K562 (cell line): ENCODE measurements around the gene CDAN1. TPM values are rescaled to one million over a fixed set of nuclear protein-coding genes. Genes with fewer than 3 reads are reported as not detected.

ENCODE experiments used
- ATAC-seq: fragments of 200-7000 bp; cut with Tn5 transposase; 3 replicates; pipeline ENCODE4 v1.9.1; 2020; ENCODE audit warnings: moderate library complexity
- BruUV-seq: library from RNA; stranded (reverse); fragments of 400-500 nt; replicated peaks from 2 replicates; lab custom pipeline; 2021; lab: Mats Ljungman, UMichigan
- CTCF ChIA-PET: fragments of 300-600 bp; formaldehyde crosslinking; extraction: SDS; loops from one replicate; lab custom pipeline; 2021; ENCODE audit warnings: low intra/inter-chr PET ratio; lab: Yijun Ruan, JAX
- POLR2A ChIA-PET: fragments of 300-600, 350-650 bp; sonication (Branson Sonifier 250); formaldehyde crosslinking; extraction: SDS; loops from one replicate; lab custom pipeline; 2021; ENCODE audit warnings: antibody characterized with exemption, inconsistent platforms; lab: Yijun Ruan, JAX
- DNase-seq, 4 experiments: peaks; one replicate each; pipeline versions ENCODE4 v3.0.0 to v3.0.0-alpha.2; 2011 to 2018; ENCODE audit warnings: low spot score in 3 of 4, mixed read lengths in 3 of 4; ENCODE audit errors: extremely low read depth in 1 of 4
- FAIRE-seq: peaks from 2 replicates; lab custom pipeline; 2011; peaks lifted over from hg19 to GRCh38; lab: Jason Lieb, UNC
- H2AFZ ChIP-seq: 2 replicates; pipeline ENCODE4 v1.6.0; 2011; ENCODE audit warnings: low read depth, low read length, control low read depth, inconsistent platforms
- H3K27ac ChIP-seq: fragments of 200-600 bp; 3 replicates; pipeline ENCODE4 v1.8.0; 2011; ENCODE audit warnings: low read depth, mild to moderate bottlenecking, control low read depth, inconsistent platforms, low read length, moderate library complexity, mixed read lengths; ENCODE audit errors: extremely low read depth
- H3K27me3 ChIP-seq, 2 experiments: fragments of 300-600 bp in 1 of 2; 2 replicates in 1 of 2; 3 replicates in 1 of 2; pipeline versions ENCODE4 v1.6.0 to v1.8.0; 2011; ENCODE audit warnings: inconsistent platforms in 2 of 2, low read length in 2 of 2, mild to moderate bottlenecking in 1 of 2, mixed read lengths in 1 of 2, moderate library complexity in 1 of 2; ENCODE audit not compliant: control insufficient read depth in 2 of 2, insufficient read depth in 2 of 2
- H3K36me3 ChIP-seq: fragments of 300-600 bp; 3 replicates; pipeline ENCODE4 v1.8.0; 2011; ENCODE audit warnings: mild to moderate bottlenecking, low read length, inconsistent platforms; ENCODE audit not compliant: control insufficient read depth, insufficient read depth
- H3K4me1 ChIP-seq, 2 experiments: fragments of 200-600 bp in 1 of 2; replicated peaks in 1 of 2; 2 replicates in 1 of 2; 3 replicates in 1 of 2; pipeline versions ENCODE4 v1.5.1 to v1.8.0; 2011; ENCODE audit warnings: inconsistent platforms in 2 of 2, low read length in 2 of 2, mild to moderate bottlenecking in 1 of 2, mixed read lengths in 1 of 2, moderate library complexity in 1 of 2; ENCODE audit not compliant: control insufficient read depth in 2 of 2, insufficient read depth in 2 of 2
- H3K4me2 ChIP-seq: 2 replicates; pipeline ENCODE4 v1.6.1; 2011; ENCODE audit warnings: low read length, control low read depth, inconsistent platforms, mixed read lengths; ENCODE audit not compliant: insufficient read depth
- H3K4me3 ChIP-seq: fragments of 200-600 bp; sonication (generic), shearing (Covaris generic); 2 replicates; pipeline ENCODE4 v1.5.1; 2016; ENCODE audit warnings: control low read depth, inconsistent platforms
- H3K79me2 ChIP-seq: fragments of 200-600 bp; 3 replicates; pipeline ENCODE4 v1.8.0; 2011; ENCODE audit warnings: low read length, inconsistent platforms; ENCODE audit not compliant: control insufficient read depth, insufficient read depth
- H3K9ac ChIP-seq, 2 experiments: 2 replicates each; pipeline versions ENCODE4 v1.6.0 to v1.6.1; 2011; ENCODE audit warnings: low read depth in 2 of 2, low read length in 2 of 2, control low read depth in 1 of 2, inconsistent platforms in 1 of 2, mild to moderate bottlenecking in 1 of 2, mixed read lengths in 1 of 2; ENCODE audit not compliant: insufficient read depth in 1 of 2
- H3K9me1 ChIP-seq: one replicate; pipeline ENCODE4 v1.6.0; 2011; ENCODE audit warnings: inconsistent platforms, mild to moderate bottlenecking, low read length, moderate library complexity; ENCODE audit not compliant: control insufficient read depth, insufficient read depth
- H3K9me3 ChIP-seq: replicated peaks from 2 replicates; pipeline ENCODE4 v1.5.1; 2011; ENCODE audit warnings: low read depth, low read length, inconsistent platforms; ENCODE audit not compliant: control insufficient read depth, insufficient read depth
- H4K20me1 ChIP-seq: replicated peaks from 2 replicates; pipeline ENCODE4 v1.6.1; 2011; ENCODE audit warnings: low read length, inconsistent platforms, mixed read lengths; ENCODE audit not compliant: control insufficient read depth, insufficient read depth
- CCAR2 ChIP-seq: fragments of 200-400 bp; formaldehyde crosslinking; IDR thresholded peaks from 2 replicates; pipeline ENCODE4 v1.6.1; 2017; ENCODE audit warnings: mild to moderate bottlenecking, low read depth, low read length
- HIVEP1 ChIP-seq: fragments of 250-450 bp; sonication (Bioruptor Pico); IDR thresholded peaks from 2 replicates; pipeline ENCODE4 v1.4.0; 2020; ENCODE audit warnings: mild to moderate bottlenecking
- NR3C1 ChIP-seq: sonication (generic); formaldehyde crosslinking; IDR thresholded peaks from 2 replicates; pipeline ENCODE4 v1.8.1; 2022; ENCODE audit warnings: missing genetic modification reagents
- PCBP1 ChIP-seq: fragments of 200-400 bp; formaldehyde crosslinking; IDR thresholded peaks from 2 replicates; pipeline ENCODE4 v1.6.1; 2018; ENCODE audit warnings: mild to moderate bottlenecking, low read depth, low read length; ENCODE audit not compliant: poor library complexity, severe bottlenecking
- TBL1XR1 ChIP-seq, 2 experiments: IDR thresholded peaks; 2 replicates each; pipeline ENCODE4 v1.6.1; 2012; ENCODE audit warnings: improper control_type of control experiment in 2 of 2, low read length in 2 of 2, mild to moderate bottlenecking in 1 of 2
- WGBS: fragments of 100-300 bp; shearing (Covaris generic); methylation state at CpG from one replicate; pipeline ENCODE4 v1.1.6; 2016; ENCODE audit warnings: low coverage, mixed read lengths; ENCODE audit not compliant: insufficient coverage; ENCODE audit errors: missing lambda C conversion rate; 5-methylcytosine and 5-hydroxymethylcytosine counted together
- in situ Hi-C: fragments of 300-500 bp; cut with MboI; formaldehyde crosslinking; loops from 4 replicates; pipeline ENCODE4 v1.15.0; 2018; ENCODE audit warnings: inconsistent platforms, mixed read lengths
- intact Hi-C: fragments of 100-400 bp; cut with micrococcal nuclease; formaldehyde crosslinking; loops from 2 replicates; pipeline ENCODE4 v1.14.2; 2022
- polyA plus RNA-seq, 8 experiments: library from polyadenylated mRNA; depleted of rRNA in 4 of 8; stranded (reverse) in 5 of 8; unstranded in 3 of 8; fragments of >200 nt; fragmentation: Nextera tagmentation in 2 of 8; fragmentation: Illumina TruSeq in 1 of 8; extraction: Ambion mirVana in 2 of 8; extraction: Trizol in 1 of 8; gene quantifications; 2 replicates each; pipeline versions ENCODE4 v1.2.1 to v1.2.3, GENCODE V29; 2011 to 2014; ENCODE audit warnings: inconsistent platforms in 1 of 8, missing spikeins in 1 of 8
- total RNA-seq, 7 experiments: library from RNA; depleted of rRNA in 6 of 7; stranded (reverse); fragments of >200 nt in 6 of 7; fragmentation: Illumina TruSeq in 2 of 7; extraction: Trizol in 2 of 7; gene quantifications; 2 replicates each; pipeline versions ENCODE4 v1.2.1 to v1.2.3, GENCODE V29; 2011 to 2021; ENCODE audit warnings: low replicate concordance in 1 of 7
- TF ChIP-seq, protein P1 (sequence below): fragments of 450-650 bp; IDR thresholded peaks from 2 replicates; pipeline ENCODE4 v1.6.1; 2014; ENCODE audit warnings: low read depth, mild to moderate bottlenecking, moderate library complexity, borderline replicate concordance
- TF ChIP-seq, protein P2 (sequence below): fragments of 250-450 bp; sonication (Bioruptor Pico); IDR thresholded peaks from 2 replicates; pipeline ENCODE4 v1.9.0; 2021; ENCODE audit warnings: mild to moderate bottlenecking, inconsistent platforms
- TF ChIP-seq, protein P3 (sequence below), 2 experiments: fragments of 450-650 bp; formaldehyde crosslinking in 1 of 2; IDR thresholded peaks; 2 replicates each; pipeline versions ENCODE4 v1.4.0 to v1.6.1; 2014 to 2020; ENCODE audit warnings: mild to moderate bottlenecking in 2 of 2, borderline replicate concordance in 1 of 2, low read depth in 1 of 2

Gene CDAN1
- total and polyA plus RNA-seq, 9 of the 15 experiments (the other 6 are each of a cell fraction or from before 2014, with no cell fraction given), result 1.6 to 34.4 (median 13.8) TPM

DNA sequence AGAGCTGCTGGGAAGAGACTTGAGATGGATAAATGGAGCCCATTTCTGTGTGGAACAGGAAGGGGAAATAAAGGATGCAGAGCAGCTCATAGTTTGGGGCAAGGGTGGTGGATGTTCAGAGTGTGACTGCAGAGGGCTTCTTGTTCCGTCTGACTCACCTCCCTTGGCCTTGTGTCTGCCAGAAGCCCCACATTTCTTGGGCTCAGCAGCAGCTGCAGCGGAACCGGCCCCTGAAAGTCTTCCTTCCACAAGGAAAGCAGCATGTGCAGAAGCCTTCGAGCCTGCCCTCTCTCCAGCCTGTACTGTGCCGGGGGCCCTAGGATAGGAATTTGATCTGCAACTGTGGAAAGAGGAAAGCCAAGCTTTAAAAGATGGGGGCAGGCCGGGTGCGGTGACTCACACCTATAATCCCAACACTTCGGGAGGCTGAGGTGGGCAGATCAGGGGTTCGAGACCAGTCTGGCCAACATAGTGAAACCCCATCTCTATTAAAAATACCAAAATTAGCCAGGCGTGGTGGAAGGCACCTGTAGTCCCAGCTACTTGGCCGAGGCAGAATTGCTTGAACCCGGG, 11.5 kb downstream of the CDAN1 start:
- Histone ChIP-seq H2AFZ (no peak overlapping the region), H3K27me3 (no peaks in the 10 kb centered on the region)
- TF ChIP-seq, protein P1, sequence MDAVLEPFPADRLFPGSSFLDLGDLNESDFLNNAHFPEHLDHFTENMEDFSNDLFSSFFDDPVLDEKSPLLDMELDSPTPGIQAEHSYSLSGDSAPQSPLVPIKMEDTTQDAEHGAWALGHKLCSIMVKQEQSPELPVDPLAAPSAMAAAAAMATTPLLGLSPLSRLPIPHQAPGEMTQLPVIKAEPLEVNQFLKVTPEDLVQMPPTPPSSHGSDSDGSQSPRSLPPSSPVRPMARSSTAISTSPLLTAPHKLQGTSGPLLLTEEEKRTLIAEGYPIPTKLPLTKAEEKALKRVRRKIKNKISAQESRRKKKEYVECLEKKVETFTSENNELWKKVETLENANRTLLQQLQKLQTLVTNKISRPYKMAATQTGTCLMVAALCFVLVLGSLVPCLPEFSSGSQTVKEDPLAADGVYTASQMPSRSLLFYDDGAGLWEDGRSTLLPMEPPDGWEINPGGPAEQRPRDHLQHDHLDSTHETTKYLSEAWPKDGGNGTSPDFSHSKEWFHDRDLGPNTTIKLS, result no peak
- no peak for TF ChIP-seq CCAR2
- TF ChIP-seq TBL1XR1 (IDR thresholded peaks at IDR 0.05; ENCODE audit: low read length in 2 of 2), result no peak
- TF ChIP-seq, protein P2, sequence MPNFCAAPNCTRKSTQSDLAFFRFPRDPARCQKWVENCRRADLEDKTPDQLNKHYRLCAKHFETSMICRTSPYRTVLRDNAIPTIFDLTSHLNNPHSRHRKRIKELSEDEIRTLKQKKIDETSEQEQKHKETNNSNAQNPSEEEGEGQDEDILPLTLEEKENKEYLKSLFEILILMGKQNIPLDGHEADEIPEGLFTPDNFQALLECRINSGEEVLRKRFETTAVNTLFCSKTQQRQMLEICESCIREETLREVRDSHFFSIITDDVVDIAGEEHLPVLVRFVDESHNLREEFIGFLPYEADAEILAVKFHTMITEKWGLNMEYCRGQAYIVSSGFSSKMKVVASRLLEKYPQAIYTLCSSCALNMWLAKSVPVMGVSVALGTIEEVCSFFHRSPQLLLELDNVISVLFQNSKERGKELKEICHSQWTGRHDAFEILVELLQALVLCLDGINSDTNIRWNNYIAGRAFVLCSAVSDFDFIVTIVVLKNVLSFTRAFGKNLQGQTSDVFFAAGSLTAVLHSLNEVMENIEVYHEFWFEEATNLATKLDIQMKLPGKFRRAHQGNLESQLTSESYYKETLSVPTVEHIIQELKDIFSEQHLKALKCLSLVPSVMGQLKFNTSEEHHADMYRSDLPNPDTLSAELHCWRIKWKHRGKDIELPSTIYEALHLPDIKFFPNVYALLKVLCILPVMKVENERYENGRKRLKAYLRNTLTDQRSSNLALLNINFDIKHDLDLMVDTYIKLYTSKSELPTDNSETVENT (CRISPR knock-in tag), result no peak
- TF ChIP-seq NR3C1, result no peak
- TF ChIP-seq PCBP1, result no peak
- TF ChIP-seq, protein P3, sequence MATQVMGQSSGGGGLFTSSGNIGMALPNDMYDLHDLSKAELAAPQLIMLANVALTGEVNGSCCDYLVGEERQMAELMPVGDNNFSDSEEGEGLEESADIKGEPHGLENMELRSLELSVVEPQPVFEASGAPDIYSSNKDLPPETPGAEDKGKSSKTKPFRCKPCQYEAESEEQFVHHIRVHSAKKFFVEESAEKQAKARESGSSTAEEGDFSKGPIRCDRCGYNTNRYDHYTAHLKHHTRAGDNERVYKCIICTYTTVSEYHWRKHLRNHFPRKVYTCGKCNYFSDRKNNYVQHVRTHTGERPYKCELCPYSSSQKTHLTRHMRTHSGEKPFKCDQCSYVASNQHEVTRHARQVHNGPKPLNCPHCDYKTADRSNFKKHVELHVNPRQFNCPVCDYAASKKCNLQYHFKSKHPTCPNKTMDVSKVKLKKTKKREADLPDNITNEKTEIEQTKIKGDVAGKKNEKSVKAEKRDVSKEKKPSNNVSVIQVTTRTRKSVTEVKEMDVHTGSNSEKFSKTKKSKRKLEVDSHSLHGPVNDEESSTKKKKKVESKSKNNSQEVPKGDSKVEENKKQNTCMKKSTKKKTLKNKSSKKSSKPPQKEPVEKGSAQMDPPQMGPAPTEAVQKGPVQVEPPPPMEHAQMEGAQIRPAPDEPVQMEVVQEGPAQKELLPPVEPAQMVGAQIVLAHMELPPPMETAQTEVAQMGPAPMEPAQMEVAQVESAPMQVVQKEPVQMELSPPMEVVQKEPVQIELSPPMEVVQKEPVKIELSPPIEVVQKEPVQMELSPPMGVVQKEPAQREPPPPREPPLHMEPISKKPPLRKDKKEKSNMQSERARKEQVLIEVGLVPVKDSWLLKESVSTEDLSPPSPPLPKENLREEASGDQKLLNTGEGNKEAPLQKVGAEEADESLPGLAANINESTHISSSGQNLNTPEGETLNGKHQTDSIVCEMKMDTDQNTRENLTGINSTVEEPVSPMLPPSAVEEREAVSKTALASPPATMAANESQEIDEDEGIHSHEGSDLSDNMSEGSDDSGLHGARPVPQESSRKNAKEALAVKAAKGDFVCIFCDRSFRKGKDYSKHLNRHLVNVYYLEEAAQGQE (IDR thresholded peaks at IDR 0.05; ENCODE audit: borderline replicate concordance), result no peak
- TF ChIP-seq, protein P3 (CRISPR knock-in tag; IDR thresholded peaks at IDR 0.05; ENCODE audit: low read depth), result no peak
- no peak for TF ChIP-seq HIVEP1 (CRISPR knock-in tag)
- TF ChIP-seq, all 486 proteins: peak for 0
- no peaks in the 10 kb centered on the region for H3K79me2 ChIP-seq
- no TSS peak for BruUV-seq
- CTCF ChIA-PET, result interaction anchor here (1.4 kb wide), 1 partner anchor 21 kb away, joined by 5 read pairs; no protein-coding TSS in a partner anchor
- intact Hi-C loops, result no loop called here
- no peak overlapping the region for H3K4me2 ChIP-seq
- DNase-seq, result no peak
- no peaks in the 10 kb centered on the region; the same call in 1 of the 2 replicates for H4K20me1 ChIP-seq
- POLR2A ChIA-PET, result interaction anchor here (0.5 to 1.8 kb wide), 6 partner anchors 9 to 230 kb away, joined by 3 to 6 read pairs (median 4); partner anchors contain the start of gene SNAP23
- H3K4me1 ChIP-seq, result peaks cover 0 to 3% of the 10 kb centered on the region in 2 experiments; a peak in 1 of 5 replicates
- no peak for FAIRE-seq
- H3K9me3 ChIP-seq, result no peaks in the 10 kb centered on the region
- H3K27ac ChIP-seq, result no peak overlapping the region
- peaks cover 5% of the 10 kb centered on the region for H3K9me1 ChIP-seq
- H3K36me3 ChIP-seq, result peaks cover 82% of the 10 kb centered on the region
- H3K9ac ChIP-seq, result no peak overlapping the region
- no peak overlapping the region for H3K4me3 ChIP-seq
- ATAC-seq, result no peak
- in situ Hi-C loops, result no loop called here
- 90% methylated on average over 11 of the region's 12 CpGs for WGBS
